Rectal smooth muscle tissue (tissue), 1 donor: ENCODE data around the gene ASCC1.

Source experiments
- H3K27ac ChIP-seq: one replicate; pipeline ENCODE4 v1.7.0; 2013; ENCODE audit warnings: low read depth, low read length, inconsistent platforms
- H3K27me3 ChIP-seq: one replicate; pipeline ENCODE4 v1.7.0; 2013; ENCODE audit warnings: low read length; ENCODE audit not compliant: control insufficient read depth, insufficient read depth
- H3K36me3 ChIP-seq: one replicate; pipeline ENCODE4 v1.7.0; 2013; ENCODE audit warnings: low read length; ENCODE audit not compliant: control insufficient read depth, insufficient read depth
- H3K4me1 ChIP-seq: one replicate; pipeline ENCODE4 v1.7.0; 2013; ENCODE audit warnings: low read length; ENCODE audit not compliant: control insufficient read depth, insufficient read depth
- H3K4me3 ChIP-seq: one replicate; pipeline ENCODE4 v1.7.0; 2013; ENCODE audit warnings: low read length
- H3K9ac ChIP-seq: one replicate; pipeline ENCODE4 v1.7.0; 2013; ENCODE audit warnings: low read length

The ASCC1 gene

DNA sequence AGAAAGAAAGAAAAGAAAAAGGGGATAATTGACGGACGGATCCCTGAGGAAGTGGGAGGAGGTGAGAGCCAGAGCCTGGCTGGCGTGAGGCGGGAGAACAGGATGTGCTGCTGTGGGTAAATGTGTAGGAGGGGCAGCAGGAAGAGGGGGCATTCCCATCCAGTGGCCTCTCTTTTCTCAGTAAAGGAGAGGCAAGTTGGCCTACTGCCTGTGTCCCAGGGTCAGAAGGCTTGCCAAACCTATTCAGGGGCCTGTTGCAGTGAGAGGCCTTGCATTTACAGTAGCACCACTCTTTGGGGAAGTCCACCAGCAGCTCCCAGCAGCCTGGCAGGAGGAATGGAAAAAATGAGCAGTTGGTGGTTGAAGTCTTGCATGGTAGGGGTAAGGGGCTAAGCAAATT, 26.6 kb upstream of the ASCC1 start:
- no peak overlapping the region for H3K9ac ChIP-seq
- no peak overlapping the region for H3K4me3 ChIP-seq
- peaks cover 22% of the 10 kb centered on the region for H3K4me1 ChIP-seq
- no peaks in the 10 kb centered on the region for H3K27me3 ChIP-seq
- H3K36me3 ChIP-seq = no peaks in the 10 kb centered on the region
- peak overlapping the region; percentile 71 for H3K27ac ChIP-seq

DNA sequence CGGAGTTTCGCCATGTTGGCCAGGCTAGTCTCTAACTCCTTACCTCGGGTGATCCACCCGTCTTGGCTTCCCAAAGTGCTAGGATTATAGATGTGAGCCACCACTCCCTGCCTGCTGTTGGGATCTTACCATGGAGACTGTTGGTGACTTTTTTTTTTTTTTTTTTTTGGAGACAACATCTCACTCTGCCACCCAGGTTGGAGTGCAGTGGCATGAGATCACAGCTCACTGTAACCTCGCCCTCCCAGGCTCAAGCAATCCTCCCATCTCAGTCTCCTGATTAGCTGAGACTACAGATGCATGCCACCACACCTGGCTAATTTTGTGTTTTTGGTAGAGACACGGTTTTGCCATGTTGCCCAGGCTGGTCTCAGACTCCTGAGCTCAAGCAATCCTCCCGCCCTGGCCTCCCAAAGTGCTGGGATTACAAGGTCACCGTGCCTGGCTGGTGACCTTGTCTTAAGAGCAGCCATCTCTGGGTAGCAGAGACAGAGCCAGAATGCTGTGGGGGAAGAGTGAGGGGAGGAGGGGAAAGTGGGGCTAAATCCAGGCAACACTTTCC, 25.7 kb upstream of the ASCC1 start:
- Histone ChIP-seq H3K36me3 (peaks cover 2% of the 10 kb centered on the region), H3K27ac (no peak overlapping the region), H3K9ac (no peak overlapping the region), H3K4me1 (peaks cover 15% of the 10 kb centered on the region), H3K27me3 (no peaks in the 10 kb centered on the region), H3K4me3 (no peak overlapping the region)

DNA sequence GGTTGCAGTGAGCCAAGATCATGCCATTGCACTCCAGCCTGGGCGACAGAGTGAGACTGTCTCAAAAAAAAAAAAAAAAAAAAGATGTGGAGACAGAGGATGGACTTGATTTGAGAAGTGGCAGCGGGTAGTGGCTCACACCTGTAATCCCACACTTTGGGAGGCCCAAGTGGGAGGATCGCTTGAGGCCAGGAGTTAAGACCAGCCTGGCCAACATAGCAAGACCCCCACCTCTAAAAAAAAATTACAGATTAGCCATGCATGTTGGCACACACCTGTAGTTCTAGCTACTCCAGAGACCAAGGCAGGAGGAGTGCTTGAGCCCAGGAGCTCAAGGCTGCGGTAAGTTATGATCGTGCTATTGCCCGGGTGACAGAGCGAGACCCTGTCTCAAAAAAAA, 24.3 kb upstream of the ASCC1 start:
- Histone ChIP-seq H3K4me3 (no peak overlapping the region), H3K27me3 (no peaks in the 10 kb centered on the region), H3K27ac (no peak overlapping the region), H3K9ac (no peak overlapping the region), H3K36me3 (peaks cover 9% of the 10 kb centered on the region), H3K4me1 (peaks cover 9% of the 10 kb centered on the region)

DNA sequence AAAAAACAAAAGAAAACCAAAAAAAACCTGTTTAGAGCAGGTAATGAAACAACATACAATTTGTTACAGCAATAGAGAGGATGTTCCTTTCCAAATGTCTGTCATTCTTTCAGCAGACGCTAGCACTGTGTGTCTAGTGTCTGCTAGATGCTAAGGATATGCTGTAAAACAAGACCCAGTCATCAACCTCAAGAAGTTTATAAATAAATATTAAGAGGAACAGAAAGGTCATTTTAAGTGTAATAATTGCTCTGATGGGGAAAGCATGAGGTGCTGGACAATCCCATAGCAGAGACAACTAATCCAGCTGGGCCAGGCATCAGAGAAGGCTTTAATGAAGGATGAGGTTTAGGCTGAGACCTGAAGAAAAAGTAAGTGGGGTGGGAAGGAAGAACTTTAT, 23.3 kb upstream of the ASCC1 start:
- H3K9ac ChIP-seq = no peak overlapping the region
- H3K36me3 ChIP-seq = peaks cover 9% of the 10 kb centered on the region
- peaks cover 6% of the 10 kb centered on the region for H3K4me1 ChIP-seq
- no peak overlapping the region for H3K27ac ChIP-seq
- no peaks in the 10 kb centered on the region for H3K27me3 ChIP-seq
- H3K4me3 ChIP-seq = no peak overlapping the region

DNA sequence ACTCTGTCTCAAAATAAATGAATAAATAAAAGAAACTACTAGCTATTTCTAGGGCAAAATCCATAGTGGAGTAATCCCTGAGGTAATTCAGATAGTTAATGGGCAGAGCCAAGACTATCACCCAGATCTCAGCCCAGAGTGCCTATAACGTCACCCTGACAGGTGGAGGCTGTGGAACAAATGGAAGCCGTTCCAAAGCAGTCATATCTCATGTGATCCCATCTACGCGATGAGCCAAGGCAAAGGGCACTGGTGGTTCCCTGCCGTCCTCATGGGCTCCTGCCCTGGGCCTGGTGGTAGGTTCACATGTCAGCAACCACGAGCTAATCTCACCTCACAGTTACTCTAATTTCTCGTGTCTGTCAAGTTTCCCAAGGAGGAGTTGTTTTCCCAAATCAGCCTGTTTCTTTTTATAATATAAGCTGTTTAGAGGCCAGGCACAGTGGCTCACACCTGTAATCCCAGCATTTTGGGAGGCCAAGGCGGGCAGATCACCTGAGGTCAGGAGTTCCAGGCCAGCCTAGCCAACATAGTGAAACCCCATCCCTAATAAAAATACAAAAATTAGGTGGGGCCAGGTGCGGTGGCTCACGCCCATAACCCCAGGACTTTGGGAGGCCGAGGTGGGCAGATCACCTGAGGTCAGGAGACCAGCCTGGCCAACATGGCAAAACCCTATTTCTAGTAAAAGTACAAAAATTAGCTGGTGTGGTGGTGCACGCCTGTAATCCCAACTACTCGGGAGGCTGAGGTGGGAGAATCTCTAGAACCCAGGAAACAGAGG, 22.5 kb upstream of the ASCC1 start:
- Histone ChIP-seq H3K27me3 (no peaks in the 10 kb centered on the region), H3K4me3 (no peak overlapping the region), H3K36me3 (peaks cover 13% of the 10 kb centered on the region), H3K27ac (no peak overlapping the region), H3K4me1 (no peaks in the 10 kb centered on the region), H3K9ac (no peak overlapping the region)

DNA sequence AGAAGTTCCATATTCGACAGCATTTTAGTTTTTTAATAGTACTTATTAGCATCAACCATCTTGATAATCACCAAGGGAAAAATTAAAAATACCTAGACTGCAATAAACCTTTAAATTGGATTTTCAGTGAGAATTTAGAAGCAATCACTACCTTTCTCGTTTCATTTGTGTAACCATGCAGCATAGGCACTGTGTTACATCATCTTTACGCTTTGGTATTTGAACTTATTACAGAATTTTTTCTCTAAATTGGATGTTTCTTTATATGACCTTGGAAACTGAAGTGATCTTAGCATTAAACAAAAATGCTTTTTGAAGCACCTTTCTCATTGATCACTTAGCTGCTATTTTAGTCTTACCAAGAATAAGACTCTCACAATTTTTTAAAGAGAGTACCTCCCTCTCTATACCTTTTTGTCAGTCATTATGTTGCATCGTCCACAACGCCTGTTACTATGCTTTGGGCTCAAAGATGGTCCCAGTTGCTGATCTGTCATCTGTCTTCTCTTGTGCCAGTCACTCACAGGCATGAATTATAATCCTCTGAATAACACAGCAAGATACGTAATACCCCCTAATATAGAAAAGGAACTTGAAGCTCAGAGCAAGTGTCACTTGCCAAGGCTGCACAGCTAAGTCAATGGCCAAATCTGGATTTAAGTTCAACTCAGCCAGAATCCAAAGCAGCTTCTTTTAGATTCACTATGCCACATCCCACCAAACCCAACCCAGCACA, 19.6 kb upstream of the ASCC1 start:
- Histone ChIP-seq H3K27me3 (no peaks in the 10 kb centered on the region), H3K4me3 (no peak overlapping the region), H3K9ac (no peak overlapping the region), H3K4me1 (no peaks in the 10 kb centered on the region), H3K27ac (no peak overlapping the region), H3K36me3 (peaks cover 23% of the 10 kb centered on the region)

DNA sequence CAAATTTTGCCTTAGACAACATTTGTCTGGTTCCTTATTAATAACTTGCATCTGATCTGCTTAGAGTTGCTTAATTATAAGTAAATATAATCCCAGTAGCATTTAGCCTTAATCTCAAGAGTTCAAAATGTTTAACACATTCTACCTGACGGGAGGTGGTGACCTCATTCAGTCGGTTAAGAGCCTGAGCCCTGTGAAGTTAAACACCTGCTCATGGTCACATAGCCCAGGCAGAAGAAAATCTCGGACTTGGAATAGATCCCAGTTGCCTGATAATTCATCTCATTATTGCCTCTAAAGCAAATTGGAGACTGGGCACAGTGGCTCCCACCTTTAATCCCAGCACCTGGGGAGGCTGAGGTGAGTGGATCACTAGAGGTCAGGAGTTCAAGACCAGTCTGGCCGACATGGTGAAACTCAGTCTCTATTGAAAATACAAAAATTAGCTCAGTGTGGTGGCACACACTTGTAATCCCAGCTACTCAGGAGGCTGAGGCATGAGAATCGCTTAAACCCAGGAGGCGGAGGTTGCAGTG, 18.6 kb upstream of the ASCC1 start:
- Histone ChIP-seq H3K4me1 (no peaks in the 10 kb centered on the region), H3K9ac (no peak overlapping the region), H3K4me3 (no peak overlapping the region), H3K27ac (no peak overlapping the region), H3K27me3 (no peaks in the 10 kb centered on the region), H3K36me3 (peaks cover 23% of the 10 kb centered on the region)

DNA sequence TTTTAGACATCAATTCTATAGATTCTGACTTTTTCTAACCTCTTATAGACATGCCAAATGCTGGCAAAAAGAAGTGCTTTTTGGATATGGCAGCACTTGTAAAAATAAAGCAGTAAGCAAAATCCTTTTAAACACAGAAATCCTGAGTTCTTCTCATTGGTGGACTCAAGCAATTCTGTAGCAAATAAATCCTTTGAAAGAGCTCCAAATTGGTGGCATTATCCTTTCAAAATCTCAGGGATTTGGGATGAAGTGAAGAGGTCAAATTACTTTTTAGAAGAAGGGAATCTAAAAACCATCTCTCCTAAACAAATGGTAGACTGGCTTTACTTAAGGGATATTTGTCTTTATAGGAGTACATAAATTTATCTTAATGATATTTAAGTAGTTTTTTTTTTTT, 17.5 kb upstream of the ASCC1 start:
- Histone ChIP-seq H3K4me1 (peaks cover 3% of the 10 kb centered on the region), H3K36me3 (peaks cover 23% of the 10 kb centered on the region), H3K27me3 (no peaks in the 10 kb centered on the region), H3K27ac (no peak overlapping the region), H3K4me3 (no peak overlapping the region), H3K9ac (no peak overlapping the region)

DNA sequence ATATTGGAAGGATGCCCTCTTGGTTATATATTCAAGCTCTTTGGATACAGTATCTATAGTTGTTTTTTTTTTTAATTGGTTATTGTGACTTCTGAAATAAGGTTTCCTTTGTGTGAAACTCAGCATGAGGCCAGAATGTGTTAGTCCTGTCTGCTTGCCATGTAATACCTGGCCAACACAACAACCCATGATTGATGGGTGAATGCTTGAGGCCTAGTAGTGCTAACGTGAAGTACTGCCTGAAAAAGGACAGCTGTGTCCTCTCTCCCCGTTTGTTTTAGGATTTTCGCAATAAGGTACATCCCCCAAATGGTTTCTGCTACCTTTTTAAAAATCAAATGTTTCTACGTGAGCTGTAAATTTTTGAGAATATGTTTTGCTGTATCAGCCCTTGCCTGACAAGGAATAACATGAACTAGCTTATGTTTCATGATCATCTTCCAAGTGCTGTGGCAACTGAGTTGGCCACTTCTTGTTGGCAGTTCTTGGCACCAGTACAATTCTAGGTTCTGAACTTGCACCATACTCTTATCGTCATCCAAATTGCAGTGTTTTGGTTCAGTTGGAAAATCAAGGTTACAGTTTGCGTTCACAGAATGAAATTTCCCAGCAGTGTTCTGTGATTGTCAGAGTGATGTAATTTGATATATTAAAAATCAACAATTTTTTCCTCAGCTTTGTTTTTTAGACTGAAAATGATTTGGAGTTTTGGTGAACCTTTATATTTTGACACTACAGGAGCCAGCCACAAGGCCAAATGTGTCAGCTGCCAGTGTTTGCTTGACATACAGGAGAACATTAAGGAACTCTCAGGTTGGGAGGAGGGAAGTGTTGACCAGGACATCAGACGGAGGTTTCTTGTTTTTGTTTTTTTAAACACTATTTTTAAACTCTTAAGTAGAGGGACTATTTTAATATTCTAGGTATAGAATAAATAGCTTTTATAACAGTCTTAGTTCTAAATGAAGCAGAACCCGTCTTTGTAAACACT, 13.5 kb upstream of the ASCC1 start:
- H3K4me3 ChIP-seq = no peak overlapping the region
- H3K4me1 ChIP-seq = peaks cover 3% of the 10 kb centered on the region
- H3K36me3 ChIP-seq = peaks cover 14% of the 10 kb centered on the region
- H3K27me3 ChIP-seq = no peaks in the 10 kb centered on the region
- H3K9ac ChIP-seq = no peak overlapping the region
- peak overlapping the region; percentile 12 for H3K27ac ChIP-seq

DNA sequence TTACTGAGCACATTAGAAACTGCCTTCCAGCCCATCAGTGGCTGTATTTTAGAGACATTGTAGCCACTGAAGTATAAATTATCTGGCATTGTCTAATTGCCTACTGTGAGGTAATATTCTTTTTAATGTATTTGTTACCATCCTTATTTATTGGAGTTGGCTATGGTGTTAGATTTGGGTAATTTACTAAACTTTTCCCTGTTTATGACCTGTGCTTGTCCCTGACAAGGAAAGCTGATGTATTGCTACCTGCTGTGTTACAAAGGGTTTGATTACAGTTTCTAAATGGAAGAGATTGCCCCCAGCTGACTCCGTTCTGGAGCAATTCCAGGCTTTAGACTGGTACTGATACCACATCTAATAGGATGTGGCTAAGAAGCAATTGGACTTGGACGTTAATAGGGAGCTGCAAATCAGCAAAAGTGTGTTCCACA, 12.3 kb upstream of the ASCC1 start:
- Histone ChIP-seq H3K27ac (no peak overlapping the region), H3K4me3 (no peak overlapping the region), H3K27me3 (no peaks in the 10 kb centered on the region), H3K36me3 (peaks cover 7% of the 10 kb centered on the region), H3K4me1 (peaks cover 5% of the 10 kb centered on the region), H3K9ac (no peak overlapping the region)

DNA sequence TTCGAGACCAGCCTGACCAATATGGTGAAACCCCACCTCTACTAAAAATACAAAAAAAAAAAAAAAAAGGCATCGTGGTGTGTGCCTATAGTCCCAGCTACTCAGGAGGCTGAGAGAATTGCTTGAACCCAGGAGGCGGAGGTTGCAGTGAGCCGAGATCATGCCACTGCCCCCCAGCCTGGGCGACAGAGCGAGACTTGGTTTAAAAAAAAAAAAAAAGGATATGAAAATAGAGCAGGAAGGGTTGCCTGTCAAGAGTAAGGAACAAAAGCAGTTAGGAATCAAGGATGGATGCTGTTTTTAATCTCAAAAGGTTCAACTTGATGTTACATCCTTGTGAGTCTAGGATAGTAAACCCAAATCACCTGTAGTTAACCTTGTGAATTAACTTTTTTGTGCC, 11.8 kb upstream of the ASCC1 start:
- no peak overlapping the region for H3K27ac ChIP-seq
- no peak overlapping the region for H3K4me3 ChIP-seq
- H3K36me3 ChIP-seq = peaks cover 2% of the 10 kb centered on the region
- H3K27me3 ChIP-seq = no peaks in the 10 kb centered on the region
- no peak overlapping the region for H3K9ac ChIP-seq
- peaks cover 8% of the 10 kb centered on the region for H3K4me1 ChIP-seq
